WI38 (cell line): ENCODE results near the gene SRP68.

Experiments used
- H3K4me3 ChIP-seq: 2 replicates; pipeline ENCODE4 v1.5.1; 2011; ENCODE audit warnings: low read depth, mild to moderate bottlenecking, control low read depth, low read length
- TF ChIP-seq, protein P1 (sequence below): IDR thresholded peaks from 2 replicates; pipeline ENCODE4 v1.5.1; 2012; ENCODE audit warnings: low read depth, mild to moderate bottlenecking, control low read depth, low read length

Gene SRP68

GRCh38 chr17:76034428-76035350 lies 37.6 kb downstream of the SRP68 start:
- H3K4me3 ChIP-seq = no peak overlapping the region
- TF ChIP-seq, protein P1, sequence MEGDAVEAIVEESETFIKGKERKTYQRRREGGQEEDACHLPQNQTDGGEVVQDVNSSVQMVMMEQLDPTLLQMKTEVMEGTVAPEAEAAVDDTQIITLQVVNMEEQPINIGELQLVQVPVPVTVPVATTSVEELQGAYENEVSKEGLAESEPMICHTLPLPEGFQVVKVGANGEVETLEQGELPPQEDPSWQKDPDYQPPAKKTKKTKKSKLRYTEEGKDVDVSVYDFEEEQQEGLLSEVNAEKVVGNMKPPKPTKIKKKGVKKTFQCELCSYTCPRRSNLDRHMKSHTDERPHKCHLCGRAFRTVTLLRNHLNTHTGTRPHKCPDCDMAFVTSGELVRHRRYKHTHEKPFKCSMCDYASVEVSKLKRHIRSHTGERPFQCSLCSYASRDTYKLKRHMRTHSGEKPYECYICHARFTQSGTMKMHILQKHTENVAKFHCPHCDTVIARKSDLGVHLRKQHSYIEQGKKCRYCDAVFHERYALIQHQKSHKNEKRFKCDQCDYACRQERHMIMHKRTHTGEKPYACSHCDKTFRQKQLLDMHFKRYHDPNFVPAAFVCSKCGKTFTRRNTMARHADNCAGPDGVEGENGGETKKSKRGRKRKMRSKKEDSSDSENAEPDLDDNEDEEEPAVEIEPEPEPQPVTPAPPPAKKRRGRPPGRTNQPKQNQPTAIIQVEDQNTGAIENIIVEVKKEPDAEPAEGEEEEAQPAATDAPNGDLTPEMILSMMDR = no peak

- TF ChIP-seq, protein P1 = no peak
- no peak overlapping the region for H3K4me3 ChIP-seq
Observed at GRCh38 chr17:76033139-76033538, 39.2 kb downstream of the SRP68 start.

DNA sequence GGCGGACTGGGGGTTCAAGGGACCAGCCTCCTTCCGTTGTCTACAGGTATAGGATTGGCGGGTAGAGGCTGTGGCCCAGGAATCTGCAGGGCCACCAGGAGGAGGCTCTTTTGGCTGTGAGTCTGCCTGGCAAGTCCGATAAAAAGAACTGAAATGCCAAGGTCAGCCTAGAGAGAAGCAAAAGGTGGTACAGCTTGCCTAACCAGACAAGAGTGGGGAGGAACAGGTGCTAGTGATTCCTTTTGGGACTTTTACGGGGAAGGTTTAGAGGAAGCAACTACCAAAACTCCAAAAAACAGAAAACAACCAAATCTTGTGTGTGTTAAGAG lies 39.6 kb downstream of the SRP68 start:
- H3K4me3 ChIP-seq = no peak overlapping the region
- TF ChIP-seq, protein P1 = no peak

DNA sequence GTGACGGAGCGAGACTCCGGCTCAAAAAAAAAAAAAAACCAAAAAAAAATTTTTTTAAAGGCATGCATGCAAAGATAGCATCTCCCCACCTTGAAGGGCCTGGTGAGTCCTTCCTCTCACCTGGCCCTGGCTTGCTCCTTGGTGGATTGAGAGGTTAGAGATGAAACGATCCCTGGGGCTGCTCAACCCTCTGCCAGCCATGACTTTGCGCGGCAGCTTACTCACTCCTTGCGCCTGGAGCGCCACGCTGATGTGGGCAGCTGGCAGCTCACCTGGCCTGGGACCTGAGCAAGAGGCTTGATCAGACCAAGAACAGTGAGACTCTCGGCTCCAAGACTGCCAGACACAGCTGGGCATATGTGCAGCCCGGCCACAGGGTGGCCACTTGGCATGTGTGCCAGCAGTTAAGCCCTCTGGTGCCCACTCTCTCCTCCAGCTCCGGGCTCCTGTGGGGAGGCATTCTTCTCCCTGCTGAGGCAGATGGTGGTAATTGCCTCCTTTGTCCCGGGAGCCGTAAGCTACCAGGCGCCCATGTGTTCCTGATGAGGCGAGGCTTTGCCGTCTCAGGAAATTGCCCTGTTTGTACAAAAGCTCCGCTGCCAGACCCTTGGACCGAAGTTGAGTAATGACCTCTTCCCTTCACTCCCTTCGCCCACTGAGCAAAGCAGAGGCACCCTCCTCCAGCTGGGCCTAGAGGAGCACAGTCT lies 40.1 kb downstream of the SRP68 start:
- no peak overlapping the region for H3K4me3 ChIP-seq
- TF ChIP-seq, protein P1 = no peak

GRCh38 chr17:76027159-76027839 lies 45.0 kb downstream of the SRP68 start, which contains the start of gene EVPL:
Gene EVPL, minus strand, starts transcription at chr17:76027306. Its CDS starts 108 bp downstream, at chr17:76027198.
- no peak within 1 kb of the TSS for H3K4me3 ChIP-seq
- TF ChIP-seq, protein P1 = no peak

DNA sequence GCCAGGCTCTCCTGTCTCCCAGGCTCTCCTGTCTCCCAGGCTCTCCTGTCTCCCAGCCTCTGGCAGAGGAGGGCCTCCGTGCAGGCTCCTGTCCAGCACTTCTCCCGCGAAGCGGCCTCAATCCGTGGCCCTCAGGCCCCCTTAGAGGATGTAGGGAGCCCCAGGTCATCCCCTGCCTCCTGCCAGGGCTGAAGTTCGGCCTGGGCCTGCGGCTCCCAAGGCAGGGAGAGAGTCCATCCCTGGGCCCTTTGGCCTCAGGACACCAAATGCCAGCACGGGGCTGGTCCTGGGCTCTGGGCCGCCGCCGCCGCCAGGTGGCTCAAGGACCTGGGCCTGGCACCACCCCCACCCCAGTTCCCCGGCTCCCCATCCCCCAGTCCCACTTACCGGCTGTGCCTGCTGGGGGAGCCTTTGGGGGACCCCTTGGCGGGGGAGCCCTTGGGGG lies 45.6 kb downstream of the SRP68 start:
- no peak overlapping the region for H3K4me3 ChIP-seq
- TF ChIP-seq, protein P1 = no peak
